IMR-90 (cell line): Measurements from ENCODE around the gene PBX4. TPM values are rescaled to one million over a fixed set of nuclear protein-coding genes. Genes with fewer than 3 reads are reported as not detected.

Experiments used
- ATAC-seq: fragments of 200-7000 bp; cut with Tn5 transposase; 2 replicates; pipeline ENCODE4 v1.9.1; 2020; ENCODE audit warnings: low read depth, mild to moderate bottlenecking, moderate library complexity
- BruUV-seq: library from RNA; stranded (reverse); fragments of 400-500 nt; replicated peaks from 2 replicates; lab custom pipeline; 2021; lab: Mats Ljungman, UMichigan
- CTCF ChIA-PET: fragments of 300-600 bp; formaldehyde crosslinking; extraction: SDS; loops from one replicate; lab custom pipeline; 2021; ENCODE audit warnings: antibody characterized with exemption; lab: Yijun Ruan, JAX
- POLR2A ChIA-PET: fragments of 300-600 bp; sonication (Branson Sonifier 250); formaldehyde crosslinking; loops from one replicate; lab custom pipeline; 2022; ENCODE audit warnings: antibody characterized with exemption; ENCODE audit not compliant: unreplicated experiment; lab: Charles Lee
- DNase-seq: peaks from one replicate; pipeline ENCODE4 v3.0.0; 2013
- H2AFZ ChIP-seq: replicated peaks from 2 replicates; pipeline ENCODE3; 2013; ENCODE audit warnings: low read length, mild to moderate bottlenecking; ENCODE audit not compliant: poor library complexity
- H2AK5ac ChIP-seq: 2 replicates; pipeline ENCODE4 v1.6.1; 2013; ENCODE audit warnings: low read depth, low read length, inconsistent platforms
- H2AK9ac ChIP-seq: replicated peaks from 2 replicates; pipeline ENCODE3; 2013; ENCODE audit warnings: mild to moderate bottlenecking, low read depth, low read length, moderate library complexity; ENCODE audit not compliant: poor library complexity
- H2BK120ac ChIP-seq: 2 replicates; pipeline ENCODE4 v1.6.1; 2013; ENCODE audit warnings: low read depth, low read length, inconsistent platforms
- H2BK15ac ChIP-seq: 3 replicates; pipeline ENCODE4 v1.6.1; 2013; ENCODE audit warnings: low read depth, low read length, inconsistent platforms
- H2BK20ac ChIP-seq: 2 replicates; pipeline ENCODE4 v1.6.1; 2013; ENCODE audit warnings: low read depth, mild to moderate bottlenecking, inconsistent platforms, low read length, moderate library complexity
- H2BK5ac ChIP-seq: 2 replicates; pipeline ENCODE4 v1.6.1; 2013; ENCODE audit warnings: mild to moderate bottlenecking, low read depth, low read length, inconsistent platforms; ENCODE audit not compliant: poor library complexity, severe bottlenecking
- H3K14ac ChIP-seq: replicated peaks from 2 replicates; pipeline ENCODE4 v1.6.1; 2013; ENCODE audit warnings: low read depth, low read length, inconsistent platforms
- H3K18ac ChIP-seq: 2 replicates; pipeline ENCODE4 v1.6.1; 2013; ENCODE audit warnings: low read depth, low read length, control low read depth
- H3K23ac ChIP-seq: 2 replicates; pipeline ENCODE4 v1.6.1; 2013; ENCODE audit warnings: low read depth, low read length, inconsistent platforms
- H3K27ac ChIP-seq: 2 replicates; pipeline ENCODE4 v1.5.1; 2013; ENCODE audit warnings: mild to moderate bottlenecking, control low read depth, low read length; ENCODE audit not compliant: insufficient read depth
- H3K27me3 ChIP-seq: 2 replicates; pipeline ENCODE4 v1.6.1; 2013; ENCODE audit warnings: low read length; ENCODE audit not compliant: control insufficient read depth, insufficient read depth
- H3K36me3 ChIP-seq: 2 replicates; pipeline ENCODE4 v1.6.1; 2013; ENCODE audit warnings: low read length, mixed read lengths; ENCODE audit not compliant: control insufficient read depth, insufficient read depth
- H3K4ac ChIP-seq: 2 replicates; pipeline ENCODE4 v1.6.1; 2013; ENCODE audit warnings: low read depth, low read length, inconsistent platforms
- H3K4me1 ChIP-seq: 2 replicates; pipeline ENCODE4 v1.6.1; 2013; ENCODE audit warnings: low read length, mixed read lengths; ENCODE audit not compliant: control insufficient read depth, insufficient read depth
- H3K4me2 ChIP-seq: 2 replicates; pipeline ENCODE4 v1.6.1; 2013; ENCODE audit warnings: low read depth, mild to moderate bottlenecking, control low read depth, low read length, moderate library complexity
- H3K4me3 ChIP-seq: 2 replicates; pipeline ENCODE4 v1.5.1; 2013; ENCODE audit warnings: low read depth, mild to moderate bottlenecking, control low read depth, low read length, moderate library complexity; ENCODE audit not compliant: insufficient read depth
- H3K56ac ChIP-seq: 2 replicates; pipeline ENCODE4 v1.6.1; 2013; ENCODE audit warnings: low read length, inconsistent platforms; ENCODE audit not compliant: insufficient read depth; ENCODE audit errors: extremely low read depth
- H3K79me1 ChIP-seq, 2 experiments: 2 replicates each; pipeline ENCODE4 v1.6.1; 2013; ENCODE audit warnings: low read length in 2 of 2, inconsistent platforms in 1 of 2, low read depth in 1 of 2
- H3K9ac ChIP-seq: 2 replicates; pipeline ENCODE4 v1.6.1; 2013; ENCODE audit warnings: low read depth, low read length, control low read depth
- H3K9me1 ChIP-seq: 2 replicates; pipeline ENCODE4 v1.6.1; 2013; ENCODE audit warnings: low read length, inconsistent platforms; ENCODE audit not compliant: insufficient read depth
- H3K9me3 ChIP-seq: 2 replicates; pipeline ENCODE4 v1.6.1; 2013; ENCODE audit warnings: low read length; ENCODE audit not compliant: control insufficient read depth, insufficient read depth
- H4K20me1 ChIP-seq: 2 replicates; pipeline ENCODE4 v1.6.1; 2013; ENCODE audit warnings: low read length, inconsistent platforms; ENCODE audit not compliant: insufficient read depth
- H4K5ac ChIP-seq: 2 replicates; pipeline ENCODE4 v1.6.1; 2013; ENCODE audit warnings: mild to moderate bottlenecking, low read depth, low read length, control low read depth
- H4K8ac ChIP-seq, 2 experiments: 2 replicates each; pipeline ENCODE4 v1.6.1; 2013; ENCODE audit warnings: low read depth in 2 of 2, low read length in 2 of 2, control low read depth in 1 of 2, inconsistent platforms in 1 of 2
- H4K91ac ChIP-seq: 2 replicates; pipeline ENCODE4 v1.6.1; 2013; ENCODE audit warnings: low read depth, low read length, inconsistent platforms; ENCODE audit not compliant: insufficient read depth
- BHLHE40 ChIP-seq: fragments of 150-350 bp; IDR thresholded peaks from 2 replicates; pipeline ENCODE4 v1.6.1; 2016; ENCODE audit warnings: mild to moderate bottlenecking, low read depth, low read length
- CEBPB ChIP-seq: IDR thresholded peaks from 2 replicates; pipeline ENCODE4 v1.6.1; 2012; ENCODE audit warnings: low read depth, low read length, improper control_type of control experiment
- CHD1 ChIP-seq: IDR thresholded peaks from 2 replicates; pipeline ENCODE4 v1.6.1; 2012; ENCODE audit warnings: low read depth, low read length, improper control_type of control experiment
- CTCF ChIP-seq: conservative IDR thresholded peaks from 2 replicates; pipeline ENCODE4 v1.5.1; 2012; ENCODE audit warnings: mild to moderate bottlenecking, low read depth, low read length, improper control_type of control experiment
- ELK1 ChIP-seq: fragments of 150-350 bp; IDR thresholded peaks from 2 replicates; pipeline ENCODE4 v1.6.1; 2016; ENCODE audit warnings: low read depth, mild to moderate bottlenecking, low read length, moderate library complexity, borderline replicate concordance
- FOS ChIP-seq: fragments of 150-350 bp; IDR thresholded peaks from 2 replicates; pipeline ENCODE4 v1.6.1; 2016; ENCODE audit warnings: low read depth, low read length
- MAFK ChIP-seq: IDR thresholded peaks from 2 replicates; pipeline ENCODE4 v1.6.1; 2012; ENCODE audit warnings: low read depth, low read length, improper control_type of control experiment
- MAZ ChIP-seq: IDR thresholded peaks from 2 replicates; pipeline ENCODE4 v1.6.1; 2012; ENCODE audit warnings: low read depth, mild to moderate bottlenecking, low read length, improper control_type of control experiment, moderate library complexity, borderline replicate concordance
- MXI1 ChIP-seq: IDR thresholded peaks from 2 replicates; pipeline ENCODE4 v1.6.1; 2012; ENCODE audit warnings: low read depth, mild to moderate bottlenecking, low read length, moderate library complexity, borderline replicate concordance
- NFE2L2 ChIP-seq: fragments of 150-350 bp; IDR thresholded peaks from 2 replicates; pipeline ENCODE4 v1.6.1; 2016; ENCODE audit warnings: low read depth, mild to moderate bottlenecking, low read length
- POLR2A ChIP-seq: IDR thresholded peaks from 2 replicates; pipeline ENCODE4 v1.6.1; 2012; ENCODE audit warnings: mild to moderate bottlenecking, low read depth, low read length
- RAD21 ChIP-seq: IDR thresholded peaks from 2 replicates; pipeline ENCODE4 v1.6.1; 2012; ENCODE audit warnings: low read length, improper control_type of control experiment
- RCOR1 ChIP-seq: IDR thresholded peaks from 2 replicates; pipeline ENCODE4 v1.6.1; 2012; ENCODE audit warnings: mild to moderate bottlenecking, low read length, improper control_type of control experiment; ENCODE audit not compliant: insufficient replicate concordance
- RFX5 ChIP-seq: IDR thresholded peaks from 2 replicates; pipeline ENCODE4 v1.8.0; 2012; ENCODE audit warnings: low read depth, mild to moderate bottlenecking, low read length, moderate library complexity
- SMC3 ChIP-seq: fragments of 150-350 bp; IDR thresholded peaks from 2 replicates; pipeline ENCODE4 v1.6.1; 2016; ENCODE audit warnings: low read depth, mild to moderate bottlenecking, antibody characterized with exemption, low read length, moderate library complexity
- WGBS, 2 experiments: methylation state at CpG; one replicate each; pipeline versions ENCODE4 v1.1.5 to v1.1.7; 2013; ENCODE audit warnings: missing lambda C conversion rate in 2 of 2; ENCODE audit not compliant: insufficient read length in 1 of 2; ENCODE audit errors: extremely low coverage in 2 of 2; 5-methylcytosine and 5-hydroxymethylcytosine counted together
- dilution Hi-C: fragments of 300-500 bp; cut with HindIII; formaldehyde crosslinking; loops from one replicate; pipeline ENCODE4 v1.14.3; 2018; ENCODE audit warnings: low sequenced_read_pairs; ENCODE audit not compliant: unreplicated experiment
- in situ Hi-C: fragments of 300-500 bp; cut with MboI; formaldehyde crosslinking; loops from 3 replicates; pipeline ENCODE4 v1.14.3; 2019; ENCODE audit warnings: low sequenced_read_pairs, inconsistent platforms, mixed read lengths
- intact Hi-C: fragments of 100-400 bp; cut with micrococcal nuclease; formaldehyde crosslinking; loops from 2 replicates; pipeline ENCODE4 v1.10.0; 2022
- polyA plus RNA-seq, 3 experiments: library from polyadenylated mRNA; depleted of rRNA; stranded (reverse); fragments of >200 nt; gene quantifications; 2 replicates each; pipeline ENCODE4 v1.2.3, GENCODE V29; 2012; ENCODE audit warnings: low replicate concordance in 1 of 3
- total RNA-seq: library from RNA; depleted of rRNA; stranded (reverse); fragments of >200 nt; gene quantifications from 2 replicates; pipeline ENCODE4 v1.2.3, GENCODE V29; 2012
- TF ChIP-seq, protein P1 (sequence below): fragments of 150-350 bp; IDR thresholded peaks from 2 replicates; pipeline ENCODE4 v1.6.1; 2017; ENCODE audit warnings: mild to moderate bottlenecking, antibody characterized with exemption, low read length, low read depth

PBX4 gene
- total and polyA plus RNA-seq, 2 of the 4 experiments (the other 2 are of a cell fraction), result 0.90 to 2.9 TPM

- no peak overlapping the region for H3K9ac ChIP-seq
- BruUV-seq, result no TSS peak
- no peak overlapping the region for H2BK120ac ChIP-seq
- ATAC-seq, result no peak
- peaks cover 3% of the 10 kb centered on the region; the same call in 1 of the 2 replicates for H3K9me1 ChIP-seq
- TF ChIP-seq POLR2A, result no peak
- no peak for TF ChIP-seq MAZ
- no peak for TF ChIP-seq MXI1
- no peak for TF ChIP-seq MAFK
- TF ChIP-seq RCOR1, result no peak
- no peak for TF ChIP-seq BHLHE40
- TF ChIP-seq, protein P1, sequence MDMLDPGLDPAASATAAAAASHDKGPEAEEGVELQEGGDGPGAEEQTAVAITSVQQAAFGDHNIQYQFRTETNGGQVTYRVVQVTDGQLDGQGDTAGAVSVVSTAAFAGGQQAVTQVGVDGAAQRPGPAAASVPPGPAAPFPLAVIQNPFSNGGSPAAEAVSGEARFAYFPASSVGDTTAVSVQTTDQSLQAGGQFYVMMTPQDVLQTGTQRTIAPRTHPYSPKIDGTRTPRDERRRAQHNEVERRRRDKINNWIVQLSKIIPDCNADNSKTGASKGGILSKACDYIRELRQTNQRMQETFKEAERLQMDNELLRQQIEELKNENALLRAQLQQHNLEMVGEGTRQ, result no peak
- TF ChIP-seq RFX5, result no peak
- no peak for TF ChIP-seq CEBPB
- no peak for TF ChIP-seq RAD21
- no peak for TF ChIP-seq CHD1
- TF ChIP-seq ELK1, result no peak
- TF ChIP-seq CTCF, result no peak
- TF ChIP-seq FOS, result no peak
- no peak for TF ChIP-seq NFE2L2
- TF ChIP-seq SMC3, result no peak
- H3K36me3 ChIP-seq, result peaks cover 35% of the 10 kb centered on the region
- H2BK15ac ChIP-seq, result no peak overlapping the region
- no peak overlapping the region for H3K56ac ChIP-seq
- POLR2A ChIA-PET, result no interaction called here
- H4K5ac ChIP-seq, result no peak overlapping the region
- no peak overlapping the region for H3K14ac ChIP-seq
- no peaks in the 10 kb centered on the region for H4K20me1 ChIP-seq
- no peak overlapping the region for H2AK9ac ChIP-seq
- H3K4me3 ChIP-seq, result no peak overlapping the region
- intact Hi-C loops (no loop called here), dilution Hi-C loops (no loop called here), in situ Hi-C loops (loop anchor here (25.0 kb wide), 1 partner anchor 243 kb away; no protein-coding TSS in a partner anchor)
- H3K27ac ChIP-seq, result no peak overlapping the region
- H3K79me1 ChIP-seq, result no peaks in the 10 kb centered on the region
- H3K18ac ChIP-seq, result no peak overlapping the region
- CTCF ChIA-PET, result no interaction called here
- no peaks in the 10 kb centered on the region; the same call in 1 of the 2 replicates for H3K27me3 ChIP-seq
- no peak overlapping the region for H2AK5ac ChIP-seq
- H3K9me3 ChIP-seq, result no peaks in the 10 kb centered on the region
- H4K8ac ChIP-seq, result no peak overlapping the region
- no peak overlapping the region for H3K4ac ChIP-seq
- no peak overlapping the region for H2AFZ ChIP-seq
- 100% methylated on average over 1 of the region's 11 CpGs; no CpG with 5 or more reads in 1 of the 2 experiments for WGBS, 2 experiments
- DNase-seq, result no peak
- H2BK5ac ChIP-seq, result no peak overlapping the region
- no peaks in the 10 kb centered on the region for H3K4me1 ChIP-seq
- no peak overlapping the region for H3K23ac ChIP-seq
- no peak overlapping the region for H4K91ac ChIP-seq
- no peak overlapping the region for H3K4me2 ChIP-seq
- H2BK20ac ChIP-seq, result no peak overlapping the region
Observed at GRCh38 chr19:19630062-19630414, 11.6 kb upstream of the PBX4 start.
